Cardiac fibroblast (primary cell): ENCODE data around the gene PDE1C.

Experiments used
- DNase-seq, 2 donors: peaks; one replicate each; pipeline versions ENCODE4 v3.0.0 to v3.0.0-alpha.2; 2010; ENCODE audit warnings: low read depth in 2 of 2
- H3K4me3 ChIP-seq, 2 donors: replicated peaks in 1 of 2; 1 replicate in 1 of 2; 2 replicates in 1 of 2; pipeline ENCODE4 v1.5.1; 2011; ENCODE audit warnings: low read depth in 2 of 2, low read length in 2 of 2, mild to moderate bottlenecking in 2 of 2, moderate library complexity in 1 of 2
- TF ChIP-seq, protein P1 (sequence below): IDR thresholded peaks from one replicate; pipeline ENCODE4 v1.5.1; 2011; ENCODE audit warnings: low read depth, mild to moderate bottlenecking, low read length, inconsistent platforms

Gene PDE1C

DNA sequence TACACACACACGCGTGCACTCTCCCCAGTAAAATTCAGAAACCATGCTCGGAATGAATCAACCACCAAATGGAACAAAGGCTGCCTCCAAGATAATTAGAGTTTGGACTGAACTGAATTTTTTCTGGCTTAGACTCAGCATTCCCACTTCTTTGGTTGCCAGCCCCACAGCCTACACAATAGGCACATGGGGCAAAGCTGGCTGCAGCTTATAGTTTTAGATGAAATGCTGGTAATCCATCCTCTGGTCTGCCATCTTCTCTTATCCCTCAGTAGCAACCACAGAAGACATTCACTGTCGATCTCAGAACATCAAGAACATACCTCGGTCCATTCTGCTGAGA lies 44.2 kb downstream of the PDE1C start:
- H3K4me3 ChIP-seq: no peak overlapping the region
- DNase-seq: no peak
- TF ChIP-seq, protein P1, sequence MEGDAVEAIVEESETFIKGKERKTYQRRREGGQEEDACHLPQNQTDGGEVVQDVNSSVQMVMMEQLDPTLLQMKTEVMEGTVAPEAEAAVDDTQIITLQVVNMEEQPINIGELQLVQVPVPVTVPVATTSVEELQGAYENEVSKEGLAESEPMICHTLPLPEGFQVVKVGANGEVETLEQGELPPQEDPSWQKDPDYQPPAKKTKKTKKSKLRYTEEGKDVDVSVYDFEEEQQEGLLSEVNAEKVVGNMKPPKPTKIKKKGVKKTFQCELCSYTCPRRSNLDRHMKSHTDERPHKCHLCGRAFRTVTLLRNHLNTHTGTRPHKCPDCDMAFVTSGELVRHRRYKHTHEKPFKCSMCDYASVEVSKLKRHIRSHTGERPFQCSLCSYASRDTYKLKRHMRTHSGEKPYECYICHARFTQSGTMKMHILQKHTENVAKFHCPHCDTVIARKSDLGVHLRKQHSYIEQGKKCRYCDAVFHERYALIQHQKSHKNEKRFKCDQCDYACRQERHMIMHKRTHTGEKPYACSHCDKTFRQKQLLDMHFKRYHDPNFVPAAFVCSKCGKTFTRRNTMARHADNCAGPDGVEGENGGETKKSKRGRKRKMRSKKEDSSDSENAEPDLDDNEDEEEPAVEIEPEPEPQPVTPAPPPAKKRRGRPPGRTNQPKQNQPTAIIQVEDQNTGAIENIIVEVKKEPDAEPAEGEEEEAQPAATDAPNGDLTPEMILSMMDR: no peak

DNA sequence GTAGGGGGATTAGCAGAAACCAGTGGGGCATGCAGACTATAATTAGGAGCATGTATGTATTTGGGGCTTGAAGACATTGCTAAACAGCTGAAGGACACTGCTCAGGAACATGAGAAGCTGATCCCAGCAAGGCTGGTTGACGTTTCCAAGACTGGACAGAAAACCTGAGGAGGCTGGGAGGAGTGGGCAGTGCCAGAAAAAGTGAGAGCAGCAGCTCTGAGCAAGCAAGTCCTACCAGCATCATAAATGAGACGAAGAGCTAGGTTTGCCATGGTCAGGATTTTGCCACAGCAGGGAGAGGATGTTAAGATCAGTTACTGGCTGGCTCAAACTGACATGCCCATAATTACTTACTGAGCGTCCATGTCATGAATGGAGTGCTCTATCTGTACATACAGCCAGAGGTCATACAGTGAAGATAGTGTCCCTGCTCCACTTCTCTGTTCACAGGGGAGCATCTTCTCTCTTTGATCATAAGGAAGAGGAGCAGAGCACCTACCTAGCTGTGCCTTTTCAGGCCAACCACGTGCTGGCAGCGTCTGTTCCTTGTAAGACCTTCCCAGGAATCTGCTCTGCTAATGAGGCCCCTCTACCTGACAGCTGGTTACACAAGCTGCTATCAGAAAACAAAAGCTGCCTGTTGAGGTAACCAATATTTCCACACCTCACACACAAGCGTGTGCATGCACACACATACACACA lies 44.7 kb downstream of the PDE1C start:
- no peak overlapping the region for H3K4me3 ChIP-seq
- TF ChIP-seq, protein P1: no peak
- no peak for DNase-seq

- TF ChIP-seq, protein P1: no peak
- H3K4me3 ChIP-seq: no peak overlapping the region
- no peak for DNase-seq
Measured at GRCh38 chr7:32023376-32023775, 46.8 kb downstream of the PDE1C start.

DNA sequence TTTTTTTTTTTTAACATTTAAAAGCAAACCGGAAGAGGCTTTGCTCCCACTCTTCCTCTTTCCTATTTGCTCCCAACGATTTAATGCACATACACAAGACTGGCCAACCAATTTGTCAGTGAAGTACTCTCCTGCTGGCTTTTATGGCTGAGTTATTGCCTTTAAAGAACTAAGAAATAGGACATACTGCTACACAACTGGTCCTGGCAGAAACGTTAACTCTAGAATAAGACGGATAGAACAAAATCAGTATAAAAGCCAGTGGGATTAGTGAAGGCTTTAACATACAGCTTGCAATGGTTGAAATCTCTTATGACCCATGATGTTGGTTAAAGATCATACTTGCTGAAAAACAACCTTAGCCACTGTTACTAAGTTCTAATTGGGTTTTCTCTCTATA lies 47.2 kb downstream of the PDE1C start:
- no peak for DNase-seq
- TF ChIP-seq, protein P1: no peak

GRCh38 chr7:32020551-32021159 lies 49.6 kb downstream of the PDE1C start:
- TF ChIP-seq, protein P1: no peak
- DNase-seq: no peak
- no peak overlapping the region for H3K4me3 ChIP-seq

More for the DNA sequence above, 47.2 kb downstream of the PDE1C start:
- H3K4me3 ChIP-seq: no peak overlapping the region

DNA sequence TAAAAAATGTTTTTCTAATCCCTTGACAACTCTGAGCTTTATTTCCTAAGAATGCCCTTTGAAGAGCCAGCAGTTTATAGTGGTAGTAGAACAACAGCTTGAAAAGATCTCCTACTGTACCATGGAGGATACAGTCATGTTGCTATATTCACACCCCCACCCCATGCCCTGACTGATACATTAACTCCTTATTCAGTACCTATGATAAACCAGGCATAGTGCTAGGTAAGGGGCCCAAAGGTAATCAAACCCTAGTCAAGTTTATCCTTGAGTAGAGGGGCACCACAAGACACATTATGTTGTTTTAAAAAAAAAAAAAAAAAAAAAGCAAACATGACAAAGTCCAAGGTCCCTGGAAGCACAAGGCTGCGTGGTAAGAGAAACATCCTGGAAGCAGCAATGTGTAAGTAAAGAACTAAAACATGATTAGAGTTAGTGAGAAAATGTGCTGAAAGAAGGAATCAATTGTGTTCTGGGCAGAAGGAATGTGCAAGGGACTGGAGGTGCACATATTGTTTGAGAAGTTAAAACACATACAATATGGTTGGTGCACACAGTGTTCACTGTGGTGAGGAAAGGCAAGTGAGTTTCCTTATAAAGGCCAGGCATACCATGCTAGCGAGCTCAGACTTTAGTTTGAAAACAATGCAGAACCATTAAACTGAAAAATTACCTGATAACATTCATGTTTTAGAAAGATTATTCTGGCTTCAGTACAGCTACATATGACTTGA lies 51.2 kb downstream of the PDE1C start:
- no peak overlapping the region for H3K4me3 ChIP-seq
- TF ChIP-seq, protein P1: no peak
- no peak for DNase-seq
